Measurements from ENCODE around the gene AOX1.

DNA sequence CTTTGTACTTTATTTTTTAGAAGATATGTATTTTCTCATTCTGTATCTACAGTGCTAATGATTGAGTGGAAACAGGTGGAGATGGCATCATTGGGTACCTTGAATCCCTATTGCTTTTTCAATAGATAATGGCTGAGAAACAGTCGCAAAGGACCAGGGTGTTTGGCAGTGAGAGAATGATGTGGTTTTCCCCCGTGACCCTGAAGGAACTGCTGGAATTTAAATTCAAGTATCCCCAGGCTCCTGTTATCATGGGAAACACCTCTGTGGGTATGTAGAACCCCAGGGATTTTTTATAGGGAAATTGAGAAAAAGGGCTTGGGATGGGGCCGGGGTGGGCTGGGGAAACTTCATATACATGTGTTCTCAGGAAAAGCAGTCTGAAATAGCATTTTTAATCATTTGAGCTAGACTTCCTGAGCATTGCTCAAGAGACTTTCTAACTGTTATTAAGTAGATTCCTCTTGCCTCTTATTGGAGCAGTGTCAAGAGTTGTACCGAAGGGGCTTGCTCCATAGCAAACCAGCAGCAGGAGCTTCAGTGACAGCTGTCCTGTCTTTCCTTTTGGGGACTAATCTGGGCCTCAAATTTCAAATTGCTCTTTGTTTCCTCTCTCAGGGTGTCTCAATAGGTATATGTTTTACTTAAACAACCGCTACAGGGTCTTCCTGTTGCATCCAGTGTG lies 18.9 kb downstream of the AOX1 start:
- TF ChIP-seq, protein P1, sequence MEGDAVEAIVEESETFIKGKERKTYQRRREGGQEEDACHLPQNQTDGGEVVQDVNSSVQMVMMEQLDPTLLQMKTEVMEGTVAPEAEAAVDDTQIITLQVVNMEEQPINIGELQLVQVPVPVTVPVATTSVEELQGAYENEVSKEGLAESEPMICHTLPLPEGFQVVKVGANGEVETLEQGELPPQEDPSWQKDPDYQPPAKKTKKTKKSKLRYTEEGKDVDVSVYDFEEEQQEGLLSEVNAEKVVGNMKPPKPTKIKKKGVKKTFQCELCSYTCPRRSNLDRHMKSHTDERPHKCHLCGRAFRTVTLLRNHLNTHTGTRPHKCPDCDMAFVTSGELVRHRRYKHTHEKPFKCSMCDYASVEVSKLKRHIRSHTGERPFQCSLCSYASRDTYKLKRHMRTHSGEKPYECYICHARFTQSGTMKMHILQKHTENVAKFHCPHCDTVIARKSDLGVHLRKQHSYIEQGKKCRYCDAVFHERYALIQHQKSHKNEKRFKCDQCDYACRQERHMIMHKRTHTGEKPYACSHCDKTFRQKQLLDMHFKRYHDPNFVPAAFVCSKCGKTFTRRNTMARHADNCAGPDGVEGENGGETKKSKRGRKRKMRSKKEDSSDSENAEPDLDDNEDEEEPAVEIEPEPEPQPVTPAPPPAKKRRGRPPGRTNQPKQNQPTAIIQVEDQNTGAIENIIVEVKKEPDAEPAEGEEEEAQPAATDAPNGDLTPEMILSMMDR (conservative IDR thresholded peaks at IDR 0.05; ENCODE audit: low read length) = no peak
- no peak for TF ChIP-seq EZH2phosphoT487 (IDR thresholded peaks at IDR 0.05; ENCODE audit: borderline replicate concordance)

All from Loucy (cell line).